RPMI8226 (cell line): ENCODE data around the gene COLGALT1.
"Not testable (repeated sequence)": the region's sequence is repeated elsewhere in the genome, so short reads cannot be mapped to it uniquely, and the experiment has no call there.

ENCODE experiments used
- DNase-seq: peaks from one replicate; pipeline ENCODE4 v3.0.0-alpha.2; 2015

Gene COLGALT1

GRCh38 chr19:17562561-17562960, 7.1 kb downstream of the COLGALT1 start:
- DNase-seq: no peak

DNA sequence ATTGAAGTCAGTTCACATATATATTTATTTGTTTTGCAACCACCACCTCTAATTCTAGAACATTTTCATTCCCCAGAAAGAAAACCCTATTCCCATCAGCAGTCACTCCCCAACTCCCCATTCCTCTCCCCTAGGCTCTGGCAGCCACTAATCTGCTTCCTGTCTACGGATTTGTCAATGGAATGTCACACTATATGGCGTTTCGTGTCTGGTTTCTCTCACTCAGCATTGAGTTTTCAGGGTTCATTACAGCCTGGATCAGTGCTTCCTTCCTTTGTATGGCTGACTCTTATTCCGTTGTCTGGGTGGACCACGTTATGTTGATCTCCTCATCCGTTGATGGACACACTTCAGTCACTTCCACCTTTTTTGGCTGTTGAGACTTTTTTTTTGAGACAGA, 9.3 kb downstream of the COLGALT1 start:
- DNase-seq: no peak

GRCh38 chr19:17565611-17566010, 10.2 kb downstream of the COLGALT1 start:
- DNase-seq: no peak

- DNase-seq: no peak
Observed at GRCh38 chr19:17567940-17568339, 12.5 kb downstream of the COLGALT1 start.

DNA sequence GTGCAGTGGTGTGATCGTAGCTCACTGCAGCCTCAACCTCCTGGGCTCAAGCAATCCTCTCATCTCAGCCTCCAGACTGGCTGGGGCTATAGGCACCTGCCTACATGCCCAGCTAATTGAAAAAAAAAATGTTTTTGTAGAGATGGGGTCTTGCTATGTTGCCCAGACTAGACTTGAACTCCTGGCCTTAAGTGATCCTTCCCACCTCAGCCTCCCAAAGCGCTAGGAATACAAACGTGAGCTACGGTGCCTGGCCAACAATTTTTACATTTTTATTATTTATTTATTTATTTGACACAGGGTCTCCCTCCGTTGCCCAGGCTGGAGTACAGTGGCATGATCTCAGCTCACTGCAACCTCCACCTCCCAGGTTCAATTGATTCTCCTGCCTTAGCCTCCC, 14.8 kb downstream of the COLGALT1 start:
- DNase-seq: not testable (repeated sequence)

GRCh38 chr19:17570791-17571190, 15.3 kb downstream of the COLGALT1 start:
- no peak for DNase-seq

- no peak for DNase-seq
Observed at GRCh38 chr19:17572638-17573037, 17.2 kb downstream of the COLGALT1 start.

DNA sequence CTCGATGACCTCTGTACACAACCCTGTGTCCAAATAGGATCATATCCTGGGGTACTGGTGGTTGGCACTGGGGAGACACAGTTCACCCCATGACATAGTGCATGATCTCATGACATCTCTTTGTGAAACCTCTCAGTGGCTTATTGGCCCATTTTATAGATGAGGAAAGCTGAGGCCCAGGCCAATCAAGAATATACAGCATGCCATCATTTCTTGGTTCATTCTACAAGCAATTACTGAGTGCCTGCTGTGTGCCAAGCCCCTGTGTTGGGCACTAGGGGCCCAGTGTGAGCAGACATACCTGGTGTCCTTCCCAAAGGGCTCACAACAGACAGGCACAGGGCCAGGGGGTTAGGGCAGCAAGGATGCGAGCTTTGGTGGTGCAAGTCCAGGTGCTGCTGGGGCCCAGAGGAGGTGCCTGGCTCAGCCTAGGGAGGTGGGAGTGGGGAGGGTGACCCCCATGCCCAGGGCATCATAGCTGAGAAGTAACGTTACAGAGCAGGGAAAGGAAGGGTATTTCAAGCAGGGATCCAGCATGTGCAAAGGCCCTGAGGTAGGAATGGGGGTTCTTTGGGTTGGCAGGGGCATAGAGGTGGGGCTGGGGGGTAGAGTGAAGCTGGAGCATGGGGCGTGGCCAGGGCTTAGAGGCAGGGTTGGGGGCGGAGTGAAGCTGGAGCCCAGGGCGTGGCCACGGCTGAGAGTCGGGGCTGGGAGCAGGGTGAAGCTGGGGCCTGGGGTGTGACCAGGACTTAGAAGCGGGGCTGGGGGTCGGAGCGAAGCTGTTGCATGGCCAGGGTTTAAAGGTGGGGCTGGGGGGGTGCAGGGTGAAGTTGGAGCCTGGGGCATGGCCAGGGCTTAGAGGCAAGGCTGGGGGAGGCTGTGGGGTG, 20.7 kb downstream of the COLGALT1 start:
- no peak for DNase-seq

GRCh38 chr19:17576758-17577456, 21.5 kb downstream of the COLGALT1 start:
- no peak for DNase-seq

DNA sequence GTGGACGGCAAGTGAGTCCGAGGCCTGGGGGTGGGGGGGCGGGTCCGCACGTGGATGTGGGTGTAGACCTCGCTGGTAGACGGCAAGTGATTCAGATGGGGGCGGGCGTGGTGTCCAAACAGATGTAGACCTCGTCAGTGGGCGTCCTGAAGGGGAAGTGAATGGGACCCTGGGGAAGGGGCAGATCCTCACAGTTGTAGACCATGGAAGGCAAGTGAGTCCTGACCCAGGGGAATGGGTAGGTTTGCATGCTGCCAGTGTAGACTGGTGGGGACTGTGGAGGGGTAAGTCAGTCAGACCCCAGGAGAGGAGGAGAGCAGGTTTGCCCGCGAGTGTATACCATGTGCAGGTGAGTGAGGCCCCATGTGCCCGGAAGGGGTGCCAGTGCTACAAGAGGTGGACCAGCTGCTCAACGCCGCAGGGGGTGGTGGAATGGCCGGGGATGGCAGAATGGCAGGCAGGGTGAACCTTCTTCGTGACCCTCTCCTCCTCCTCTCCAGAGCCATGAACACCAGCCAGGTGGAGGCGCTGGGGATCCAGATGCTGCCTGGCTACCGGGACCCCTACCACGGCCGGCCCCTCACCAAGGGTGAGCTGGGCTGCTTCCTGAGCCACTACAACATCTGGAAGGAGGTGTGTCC, 22.1 kb downstream of the COLGALT1 start:
- DNase-seq: no peak

DNA sequence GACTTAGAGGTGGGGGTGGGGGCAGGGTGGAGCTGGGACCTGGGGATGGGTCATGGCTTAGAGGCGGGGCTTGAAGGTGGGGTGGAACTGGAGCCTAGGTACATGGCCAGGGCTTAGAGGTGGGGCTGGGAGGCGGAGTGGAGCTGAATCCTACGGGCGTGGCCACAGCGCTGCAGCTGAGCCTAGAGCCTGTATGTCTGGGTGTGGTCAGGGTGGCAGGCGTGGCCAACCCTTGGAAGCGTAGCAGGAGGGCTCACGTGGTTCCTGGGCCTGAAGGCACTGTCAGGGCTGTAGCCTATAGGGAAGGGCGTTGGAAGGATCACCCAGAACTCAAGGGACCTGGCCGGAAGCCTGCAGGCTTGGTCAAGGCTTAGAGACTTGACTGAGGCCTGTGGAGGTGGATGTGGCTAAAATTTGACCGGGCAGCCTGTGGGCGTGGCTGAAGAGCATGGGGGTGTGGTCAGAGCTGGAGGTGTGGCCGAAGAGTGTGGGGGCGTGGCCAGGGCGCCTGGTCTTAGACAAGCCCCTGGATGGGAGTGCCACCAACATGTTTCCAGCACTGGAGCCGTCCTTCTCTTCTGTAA, 24.3 kb downstream of the COLGALT1 start:
- DNase-seq: peak; percentile 44

DNA sequence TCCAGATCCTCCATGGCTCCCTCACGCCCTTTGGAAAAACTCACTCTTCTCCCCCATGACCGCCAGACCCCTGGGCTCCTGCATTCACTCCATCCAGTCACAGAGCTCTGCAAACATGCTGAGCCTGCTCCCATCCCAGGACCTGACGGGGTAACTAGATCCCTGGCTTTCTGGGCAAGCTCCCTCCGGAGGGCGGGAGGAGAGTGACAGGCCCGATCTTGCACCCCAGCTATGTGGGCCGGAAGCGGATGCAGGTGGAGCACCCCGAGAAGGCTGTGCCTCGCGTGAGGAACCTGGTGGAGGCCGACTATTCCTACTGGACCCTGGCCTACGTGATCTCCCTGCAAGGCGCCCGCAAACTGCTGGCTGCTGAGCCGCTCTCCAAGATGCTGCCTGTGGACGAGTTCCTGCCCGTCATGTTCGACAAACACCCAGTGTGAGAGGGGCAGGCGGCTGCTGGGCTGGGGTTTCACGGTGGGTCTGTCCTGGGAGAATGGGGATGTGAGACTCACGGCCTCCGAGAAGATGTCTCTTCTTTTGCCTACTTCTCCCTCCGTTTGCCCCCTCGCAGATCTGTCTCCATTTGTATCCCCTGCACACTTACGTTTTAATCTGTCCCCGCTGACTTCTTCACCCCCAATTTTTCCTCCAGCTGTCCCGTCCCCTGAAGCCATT, 25.2 kb downstream of the COLGALT1 start:
- no peak for DNase-seq

DNA sequence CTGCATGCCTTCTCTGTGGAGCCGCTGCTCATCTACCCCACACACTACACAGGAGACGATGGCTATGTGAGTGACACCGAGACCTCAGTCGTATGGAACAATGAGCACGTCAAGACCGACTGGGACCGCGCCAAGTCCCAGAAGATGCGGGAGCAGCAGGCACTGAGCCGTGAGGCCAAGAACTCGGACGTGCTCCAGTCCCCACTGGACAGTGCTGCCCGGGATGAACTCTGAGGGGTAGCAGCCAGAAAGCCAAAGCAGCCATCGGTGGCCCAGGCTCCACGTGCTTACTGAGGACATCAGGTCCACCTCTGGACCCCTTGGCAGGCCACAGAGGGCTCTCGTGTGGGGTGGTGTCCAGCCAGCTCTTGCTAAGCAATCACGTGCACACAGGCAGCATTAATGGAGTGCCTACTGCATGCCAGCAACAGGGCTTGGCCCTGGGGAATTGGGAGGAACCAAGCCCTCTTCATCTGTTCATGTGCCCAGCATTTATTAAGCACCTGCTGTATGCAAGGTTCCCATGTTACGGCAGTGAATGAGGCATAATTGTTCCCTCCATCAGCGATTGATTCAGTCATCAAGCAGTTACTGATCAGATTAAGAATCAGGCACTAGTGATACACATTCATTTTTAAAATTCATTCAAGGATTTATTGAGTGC, 25.9 kb downstream of the COLGALT1 start:
- DNase-seq: no peak

GRCh38 chr19:17582613-17583012, 27.2 kb downstream of the COLGALT1 start:
- DNase-seq: no peak

DNA sequence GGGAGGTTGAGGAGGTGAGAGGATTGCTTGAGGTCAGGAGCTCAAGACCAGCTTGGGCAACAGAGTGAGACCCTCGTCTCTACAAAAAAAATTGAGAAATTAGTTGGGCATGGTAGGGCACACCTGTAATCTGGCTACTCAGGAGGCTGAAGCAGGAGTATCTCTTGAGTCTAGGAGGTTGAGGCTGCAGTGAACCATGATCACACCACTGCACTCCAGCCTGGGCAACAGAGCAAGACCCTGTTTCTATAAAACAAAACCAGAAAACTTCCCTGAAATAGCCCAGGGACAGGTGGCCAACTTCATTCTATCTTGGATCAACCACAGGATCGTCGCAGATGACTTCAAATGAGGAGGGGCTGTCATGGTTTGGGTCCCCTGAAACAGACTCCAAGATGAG, 28.7 kb downstream of the COLGALT1 start:
- no peak for DNase-seq

DNA sequence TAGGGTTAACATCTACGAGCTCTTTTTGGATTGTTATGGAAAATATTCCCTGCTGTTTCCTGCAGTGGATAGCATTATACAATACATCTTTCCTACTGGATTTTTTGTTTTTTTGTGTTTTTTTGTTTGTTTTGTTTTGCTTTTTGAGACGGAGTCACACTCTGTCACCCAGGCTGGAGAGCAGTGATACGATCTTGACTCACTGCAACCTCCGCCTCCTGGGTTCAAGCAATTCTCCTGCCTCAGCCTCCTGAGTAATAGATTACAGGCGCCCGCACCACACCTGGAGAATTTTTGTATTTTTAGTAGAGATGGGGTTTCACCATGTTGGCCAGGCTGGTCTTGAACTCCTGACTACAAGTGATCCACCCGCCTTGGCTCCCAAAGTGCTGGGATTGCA, 29.9 kb downstream of the COLGALT1 start:
- DNase-seq: not testable (repeated sequence)

DNA sequence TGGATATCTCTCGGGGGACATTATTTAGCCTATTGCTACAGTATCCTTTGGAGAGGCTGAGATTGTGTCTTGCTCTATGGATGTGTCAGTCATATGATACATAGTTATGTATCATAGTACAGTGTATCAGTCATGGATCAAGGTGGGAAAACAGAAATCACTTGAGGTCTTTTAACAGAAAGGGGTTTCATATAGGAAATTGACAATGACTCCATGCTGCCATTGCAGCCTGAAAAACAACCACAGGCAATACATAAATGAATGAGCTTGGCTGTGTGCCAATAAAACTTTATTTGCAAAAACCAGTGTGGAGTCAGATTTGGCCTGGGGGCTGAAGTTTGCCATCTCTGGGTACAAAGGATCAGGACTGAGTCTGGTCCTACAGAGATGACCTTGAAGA, 35.4 kb downstream of the COLGALT1 start:
- peak; percentile 18 for DNase-seq

- DNase-seq: not testable (repeated sequence)
Observed at GRCh38 chr19:17594296-17594695, 38.8 kb downstream of the COLGALT1 start.

- not testable (repeated sequence) for DNase-seq
Observed at GRCh38 chr19:17598063-17598462, 42.6 kb downstream of the COLGALT1 start.

GRCh38 chr19:17598953-17599352, 43.5 kb downstream of the COLGALT1 start:
- no peak for DNase-seq

DNA sequence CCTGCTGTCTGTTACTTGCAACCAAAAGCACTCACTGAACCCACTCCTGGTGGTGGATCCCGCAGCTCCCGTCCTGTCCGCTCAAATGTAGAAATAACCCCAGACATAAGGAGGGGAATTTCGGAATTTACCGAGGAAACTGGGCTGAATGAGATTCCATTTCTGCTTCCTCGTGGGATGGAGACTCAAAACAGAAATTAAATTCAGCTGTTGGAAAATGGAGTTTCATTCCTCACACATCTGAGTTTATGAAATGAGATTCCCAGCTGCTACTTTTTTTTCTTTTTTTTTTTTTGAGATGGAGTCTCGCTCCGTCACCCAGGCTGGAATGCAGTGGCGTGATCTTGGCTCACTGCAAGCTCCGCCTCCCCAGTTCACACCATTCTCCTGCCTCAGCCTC, 44.3 kb downstream of the COLGALT1 start:
- no peak for DNase-seq

DNA sequence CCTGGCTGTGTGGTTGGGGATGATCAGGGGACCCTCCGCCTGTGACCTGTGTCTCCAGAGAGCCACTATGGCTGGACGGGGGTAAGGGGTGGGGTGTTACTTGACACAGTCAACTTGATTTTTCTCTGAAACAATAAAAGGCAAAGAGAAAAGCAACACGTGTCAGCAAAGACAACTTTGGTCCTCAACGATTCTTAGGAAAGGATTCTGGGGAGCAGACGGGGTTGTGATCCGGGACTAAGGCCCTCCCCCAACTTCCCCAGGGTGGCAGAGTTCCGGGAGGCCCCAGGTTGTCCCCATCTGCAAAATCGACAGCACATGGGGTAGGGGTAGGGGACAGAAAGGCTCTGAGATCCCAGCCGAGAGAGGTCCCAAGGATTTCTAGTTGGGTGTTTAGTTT, 46.2 kb downstream of the COLGALT1 start:
- no peak for DNase-seq
